ENCODE results near the gene CRYGS. TPM values are rescaled to one million over a fixed set of nuclear protein-coding genes. Genes with fewer than 3 reads are reported as not detected.
"Not testable (repeated sequence)": the region's sequence is repeated elsewhere in the genome, so short reads cannot be mapped to it uniquely, and the experiment has no call there.

Gene CRYGS
- total RNA-seq, 2 experiments from 2014 or later: 1.5 to 1.8 TPM

GRCh38 chr3:186551387-186551786 is 7.2 kb upstream of the CRYGS start:
- intact Hi-C loops (cut with micrococcal nuclease): no loop called here
- Mint-ChIP-seq H3K27ac (no peak overlapping the region), H3K27me3 (ENCODE audit: low read depth) (no peaks in the 10 kb centered on the region), H3K9me3 (no peaks in the 10 kb centered on the region), H3K4me1 (ENCODE audit: low read depth) (no peaks in the 10 kb centered on the region), H3K4me3 (no peak overlapping the region), H3K36me3 (ENCODE audit: low read depth) (peaks cover 23% of the 10 kb centered on the region)
- no peak for DNase-seq
- CTCF ChIA-PET: interaction anchor here (0.9 to 2.1 kb wide), 2 partner anchors 59 to 65 kb away, joined by 3 to 6 read pairs; no protein-coding TSS in a partner anchor

GRCh38 chr3:186549497-186549896 is 5.3 kb upstream of the CRYGS start:
- H3K4me3 Mint-ChIP-seq: no peak overlapping the region
- no peak overlapping the region for H3K27ac Mint-ChIP-seq
- H3K36me3 Mint-ChIP-seq (ENCODE audit: low read depth): peaks cover 17% of the 10 kb centered on the region
- CTCF ChIA-PET: interaction anchor here (1.0 to 2.0 kb wide), 2 partner anchors 9 to 606 kb away, joined by 3 to 7 read pairs; no protein-coding TSS in a partner anchor
- no peak for DNase-seq
- no peaks in the 10 kb centered on the region for H3K4me1 Mint-ChIP-seq (ENCODE audit: low read depth)
- no peaks in the 10 kb centered on the region for H3K27me3 Mint-ChIP-seq (ENCODE audit: low read depth)
- intact Hi-C loops (cut with micrococcal nuclease): loop anchor here (10.0 kb wide), 1 partner anchor 815 kb away; no protein-coding TSS in a partner anchor
- no peaks in the 10 kb centered on the region for H3K9me3 Mint-ChIP-seq

- Mint-ChIP-seq H3K27ac (peak overlapping the region; percentile 47), H3K36me3 (ENCODE audit: low read depth) (peaks cover 3% of the 10 kb centered on the region), H3K4me3 (no peak overlapping the region), H3K9me3 (no peaks in the 10 kb centered on the region), H3K4me1 (ENCODE audit: low read depth) (peaks cover 55% of the 10 kb centered on the region), H3K27me3 (ENCODE audit: low read depth) (no peaks in the 10 kb centered on the region)
- intact Hi-C loops (cut with micrococcal nuclease): loop anchor here (1.0 to 10.0 kb wide), 9 partner anchors 76 to 879 kb away; partner anchors contain the start of gene DGKG
- CTCF ChIA-PET: interaction anchor here (0.5 to 5.6 kb wide), 55 partner anchors 9 to 880 kb away, joined by 3 to 96 read pairs (median 4); partner anchors contain the start of genes DGKG and TBCCD1
- no peak for DNase-seq
These were observed 3.3 kb downstream of the CRYGS start for GRCh38 chr3:186540835-186541226.

- H3K27me3 Mint-ChIP-seq (ENCODE audit: low read depth): no peaks in the 10 kb centered on the region
- peaks cover 60% of the 10 kb centered on the region for H3K4me1 Mint-ChIP-seq (ENCODE audit: low read depth)
- DNase-seq: peak; percentile 95
- peak overlapping the region; percentile 47 for H3K27ac Mint-ChIP-seq
- H3K4me3 Mint-ChIP-seq: no peak overlapping the region
- intact Hi-C loops (cut with micrococcal nuclease): loop anchor here (1.0 to 10.0 kb wide), 9 partner anchors 77 to 878 kb away; partner anchors contain the start of gene DGKG
- H3K36me3 Mint-ChIP-seq (ENCODE audit: low read depth): peaks cover 3% of the 10 kb centered on the region
- no peaks in the 10 kb centered on the region for H3K9me3 Mint-ChIP-seq
- CTCF ChIA-PET: interaction anchor here (0.5 to 5.6 kb wide), 84 partner anchors 8 to 1250 kb away, joined by 3 to 96 read pairs (median 4); partner anchors contain the start of genes DGKG and TBCCD1
These were observed 3.9 kb downstream of the CRYGS start for GRCh38 chr3:186540221-186540834.

- DNase-seq: no peak
- H3K9me3 Mint-ChIP-seq: no peaks in the 10 kb centered on the region
- CTCF ChIA-PET: interaction anchor here (0.6 to 5.6 kb wide), 14 partner anchors 9 to 595 kb away, joined by 3 to 96 read pairs (median 6); no protein-coding TSS in a partner anchor
- H3K36me3 Mint-ChIP-seq (ENCODE audit: low read depth): peaks cover 3% of the 10 kb centered on the region
- H3K4me1 Mint-ChIP-seq (ENCODE audit: low read depth): peaks cover 74% of the 10 kb centered on the region
- no peak overlapping the region for H3K4me3 Mint-ChIP-seq
- intact Hi-C loops (cut with micrococcal nuclease): no loop called here
- peak overlapping the region; percentile 64 for H3K27ac Mint-ChIP-seq
- no peaks in the 10 kb centered on the region for H3K27me3 Mint-ChIP-seq (ENCODE audit: low read depth)
These were observed 5.4 kb downstream of the CRYGS start for GRCh38 chr3:186538779-186539178.

- Mint-ChIP-seq H3K4me3 (no peak overlapping the region), H3K27me3 (ENCODE audit: low read depth) (no peaks in the 10 kb centered on the region), H3K36me3 (ENCODE audit: low read depth) (peaks cover 3% of the 10 kb centered on the region), H3K9me3 (no peaks in the 10 kb centered on the region), H3K4me1 (ENCODE audit: low read depth) (peaks cover 90% of the 10 kb centered on the region), H3K27ac (peak overlapping the region; percentile 54)
- intact Hi-C loops (cut with micrococcal nuclease): no loop called here
- CTCF ChIA-PET: interaction anchor here (0.6 to 5.5 kb wide), 11 partner anchors 19 to 950 kb away, joined by 3 to 50 read pairs (median 5); no protein-coding TSS in a partner anchor
- DNase-seq: peak; percentile 36
These were observed 7.0 kb downstream of the CRYGS start for GRCh38 chr3:186536883-186537844.

GRCh38 chr3:186534113-186534669 is 10.0 kb downstream of the CRYGS start:
- DNase-seq: peak; percentile 76
- Mint-ChIP-seq H3K9me3 (peaks cover 4% of the 10 kb centered on the region), H3K36me3 (ENCODE audit: low read depth) (peaks cover 6% of the 10 kb centered on the region), H3K27ac (peak overlapping the region; percentile 97), H3K27me3 (ENCODE audit: low read depth) (no peaks in the 10 kb centered on the region), H3K4me1 (ENCODE audit: low read depth) (peaks cover 94% of the 10 kb centered on the region), H3K4me3 (peak overlapping the region; percentile 61)
- intact Hi-C loops (cut with micrococcal nuclease): loop anchor here (1.0 to 5.0 kb wide), 11 partner anchors 15 to 425 kb away; partner anchors contain the start of genes DNAJB11 and ETV5
- CTCF ChIA-PET: interaction anchor here (0.5 to 5.5 kb wide), 8 partner anchors 16 to 557 kb away, joined by 3 to 50 read pairs (median 10); no protein-coding TSS in a partner anchor

- intact Hi-C loops (cut with micrococcal nuclease): loop anchor here (5.0 kb wide), 1 partner anchor 55 kb away; no protein-coding TSS in a partner anchor
- Mint-ChIP-seq H3K9me3 (peaks cover 4% of the 10 kb centered on the region), H3K4me3 (no peak overlapping the region), H3K27ac (peak overlapping the region; percentile 67), H3K4me1 (ENCODE audit: low read depth) (peaks cover 85% of the 10 kb centered on the region), H3K27me3 (ENCODE audit: low read depth) (no peaks in the 10 kb centered on the region), H3K36me3 (ENCODE audit: low read depth) (peaks cover 4% of the 10 kb centered on the region)
- no peak for DNase-seq
- CTCF ChIA-PET: interaction anchor here (0.8 to 5.5 kb wide), 4 partner anchors 14 to 273 kb away, joined by 3 to 50 read pairs (median 16); no protein-coding TSS in a partner anchor
These were observed 11.5 kb downstream of the CRYGS start for GRCh38 chr3:186532598-186533072.

GRCh38 chr3:186531694-186532093 is 12.5 kb downstream of the CRYGS start:
- H3K36me3 Mint-ChIP-seq (ENCODE audit: low read depth); DNase-seq; H3K27ac Mint-ChIP-seq; H3K9me3 Mint-ChIP-seq; H3K27me3 Mint-ChIP-seq (ENCODE audit: low read depth); H3K4me3 Mint-ChIP-seq; CTCF ChIA-PET: not testable (repeated sequence)
- H3K4me1 Mint-ChIP-seq (ENCODE audit: low read depth): peaks cover 80% of the 10 kb centered on the region
- intact Hi-C loops (cut with micrococcal nuclease): loop anchor here (5.0 kb wide), 1 partner anchor 54 kb away; no protein-coding TSS in a partner anchor

GRCh38 chr3:186530415-186530814 is 13.8 kb downstream of the CRYGS start:
- intact Hi-C loops (cut with micrococcal nuclease): loop anchor here (5.0 kb wide), 1 partner anchor 53 kb away; no protein-coding TSS in a partner anchor
- Mint-ChIP-seq H3K4me1 (ENCODE audit: low read depth) (peaks cover 72% of the 10 kb centered on the region), H3K36me3 (ENCODE audit: low read depth) (peaks cover 4% of the 10 kb centered on the region), H3K4me3 (no peak overlapping the region), H3K27me3 (ENCODE audit: low read depth) (no peaks in the 10 kb centered on the region), H3K27ac (no peak overlapping the region), H3K9me3 (peaks cover 4% of the 10 kb centered on the region)
- peak; percentile 36 for DNase-seq
- CTCF ChIA-PET: interaction anchor here (2.9 kb wide), 1 partner anchor 9 kb away, joined by 25 read pairs; no protein-coding TSS in a partner anchor

Measured in activated naive CD4-positive, alpha-beta T cell treated with anti-CD3 and anti-CD28 coated beads for 36 hours (primary cell).